Effector memory CD8-positive, alpha-beta T cell (primary cell): Measurements from ENCODE around the gene SUPV3L1.
"Not testable (repeated sequence)": the region's sequence is repeated elsewhere in the genome, so short reads cannot be mapped to it uniquely, and the experiment has no call there.

ENCODE experiments used
- ATAC-seq: fragments of 150-1000 bp; cut with Tn5 transposase; replicated peaks from 2 replicates; pipeline ENCODE4 v1.10.0; 2021; ENCODE audit warnings: mild to moderate bottlenecking, moderate library complexity
- DNase-seq, 3 experiments: peaks; one replicate each; pipeline ENCODE4 v3.0.0; 2021
- H3K27ac Mint-ChIP-seq, 2 donors: one replicate each; pipeline ENCODE4 v1.8.0; 2022; ENCODE audit warnings: mild to moderate bottlenecking in 2 of 2, mixed read lengths in 2 of 2, moderate library complexity in 2 of 2
- H3K27me3 Mint-ChIP-seq, 2 donors: one replicate each; pipeline ENCODE4 v1.8.0; 2022; ENCODE audit warnings: mixed read lengths in 2 of 2
- H3K36me3 Mint-ChIP-seq: one replicate; pipeline ENCODE4 v1.8.0; 2022; ENCODE audit warnings: mild to moderate bottlenecking, moderate library complexity, mixed read lengths; ENCODE audit not compliant: insufficient read depth
- H3K4me1 Mint-ChIP-seq, 2 donors: one replicate each; pipeline ENCODE4 v1.8.0; 2022; ENCODE audit warnings: low read depth in 2 of 2, mixed read lengths in 2 of 2
- H3K4me3 Mint-ChIP-seq, 2 donors: one replicate each; pipeline ENCODE4 v1.8.0; 2022; ENCODE audit warnings: mild to moderate bottlenecking in 2 of 2, mixed read lengths in 2 of 2, moderate library complexity in 2 of 2
- H3K9me3 Mint-ChIP-seq, 2 donors: one replicate each; pipeline ENCODE4 v1.8.0; 2022; ENCODE audit warnings: mixed read lengths in 2 of 2

The SUPV3L1 gene

DNA sequence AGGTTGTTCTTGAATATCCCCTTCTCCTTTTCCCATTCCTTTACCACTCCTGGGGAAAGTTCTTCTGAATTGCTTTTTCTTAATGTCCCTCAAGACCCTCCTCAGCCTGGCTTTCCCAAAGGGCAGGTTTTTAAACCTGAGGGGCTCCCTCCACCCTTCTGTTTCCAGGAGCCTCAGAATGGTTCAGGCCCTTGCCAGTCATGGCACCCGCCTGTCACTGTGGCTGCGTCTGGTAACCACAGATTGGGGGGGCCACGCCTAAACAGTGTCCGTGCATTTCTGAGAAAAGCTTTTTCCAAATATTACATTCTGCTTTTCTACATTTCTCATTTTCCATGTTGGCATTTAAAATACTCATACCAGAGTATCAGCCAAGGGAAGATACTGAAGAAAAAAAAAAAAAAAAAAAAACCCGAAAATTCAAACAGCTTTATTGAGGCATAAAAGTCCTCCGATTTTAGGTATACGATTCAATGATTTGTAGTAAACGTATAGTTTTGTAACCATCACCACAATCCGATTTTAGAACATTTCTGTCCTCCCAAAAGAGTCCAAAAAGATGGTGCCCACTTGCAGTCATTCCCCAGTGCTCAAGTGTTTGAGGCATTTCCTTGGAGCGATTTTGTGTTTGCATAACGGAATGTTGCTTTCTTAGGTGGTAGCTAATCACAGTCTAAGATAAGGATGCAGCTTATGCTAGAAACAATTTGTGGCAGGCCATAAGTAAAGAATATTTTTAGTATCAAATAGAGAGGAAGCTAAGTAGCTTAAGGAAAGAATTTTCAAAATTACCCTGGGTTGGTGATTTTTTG, 62.2 kb downstream of the SUPV3L1 start:
- Mint-ChIP-seq H3K9me3 (no peaks in the 10 kb centered on the region), H3K27ac (no peak overlapping the region), H3K4me3 (no peak overlapping the region), H3K27me3 (no peaks in the 10 kb centered on the region), H3K36me3 (no peaks in the 10 kb centered on the region), H3K4me1 (peaks cover 0 to 5% of the 10 kb centered on the region in 2 donors)
- DNase-seq = no peak
- ATAC-seq = no peak

DNA sequence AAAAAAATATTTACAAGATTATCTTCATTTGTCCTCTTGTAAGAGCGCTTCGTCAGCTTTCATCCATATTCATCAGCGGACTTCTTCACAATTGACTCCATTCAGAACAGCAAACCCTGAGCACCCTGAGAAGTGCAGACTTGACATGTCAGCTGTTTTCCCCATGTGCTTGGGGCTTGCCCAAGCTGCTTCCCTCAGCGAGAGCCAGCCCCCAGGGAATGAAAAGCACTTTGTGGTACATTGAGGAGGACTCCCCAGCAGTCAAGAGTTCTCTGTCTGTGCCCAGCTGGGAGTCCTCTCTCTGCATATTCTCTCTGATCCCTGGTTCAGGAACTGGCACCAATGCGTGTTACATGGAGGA, 62.8 kb downstream of the SUPV3L1 start:
- H3K36me3 Mint-ChIP-seq = no peaks in the 10 kb centered on the region
- H3K27ac Mint-ChIP-seq = no peak overlapping the region
- H3K9me3 Mint-ChIP-seq = no peaks in the 10 kb centered on the region
- H3K27me3 Mint-ChIP-seq = no peaks in the 10 kb centered on the region
- no peak overlapping the region for H3K4me3 Mint-ChIP-seq
- DNase-seq (no peak), ATAC-seq (no peak)
- H3K4me1 Mint-ChIP-seq = peaks cover 0 to 2% of the 10 kb centered on the region in 2 donors

DNA sequence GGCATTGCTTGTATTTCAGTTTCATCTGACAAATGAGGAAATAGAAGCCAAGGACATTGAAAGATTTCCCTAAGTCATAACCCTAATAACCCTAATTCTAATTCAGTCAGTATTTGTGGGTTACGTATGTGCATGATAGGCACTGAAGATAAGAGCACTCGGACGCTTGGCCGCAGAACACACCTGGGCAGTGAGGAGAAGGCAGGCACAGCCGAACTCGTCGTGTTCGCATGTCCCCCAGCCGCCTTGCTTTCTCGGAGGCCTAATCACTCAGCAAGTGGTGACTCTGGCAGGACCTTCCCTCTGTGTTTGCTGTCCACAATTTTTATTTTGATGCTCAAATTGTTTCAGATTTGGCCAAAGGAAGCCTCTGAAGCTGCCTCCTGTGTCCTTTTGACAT, 63.8 kb downstream of the SUPV3L1 start:
- Mint-ChIP-seq H3K27ac (no peak overlapping the region), H3K4me3 (no peak overlapping the region), H3K4me1 (peaks cover 0 to 2% of the 10 kb centered on the region in 2 donors), H3K27me3 (no peaks in the 10 kb centered on the region), H3K9me3 (no peaks in the 10 kb centered on the region), H3K36me3 (no peaks in the 10 kb centered on the region)
- DNase-seq (no peak), ATAC-seq (no peak)

DNA sequence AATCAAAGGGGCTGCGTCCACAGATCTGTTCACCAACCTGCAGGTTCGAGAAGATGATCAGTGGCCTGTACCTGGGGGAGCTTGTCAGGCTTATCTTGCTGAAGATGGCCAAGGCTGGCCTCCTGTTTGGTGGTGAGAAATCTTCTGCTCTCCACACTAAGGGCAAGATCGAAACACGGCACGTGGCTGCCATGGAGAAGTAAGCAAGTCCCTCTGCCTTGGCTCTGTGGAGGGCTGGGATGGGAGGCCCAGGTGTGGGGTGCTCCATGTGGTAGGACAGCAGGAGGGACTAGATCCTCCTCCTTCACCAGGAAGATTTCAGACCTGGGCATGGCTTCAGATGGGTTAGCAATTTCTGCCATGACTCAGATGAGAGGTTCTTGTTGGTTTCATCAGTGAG, 66.0 kb downstream of the SUPV3L1 start:
- Mint-ChIP-seq H3K4me3 (no peak overlapping the region), H3K36me3 (no peaks in the 10 kb centered on the region), H3K27me3 (no peaks in the 10 kb centered on the region), H3K4me1 (peaks cover 0 to 2% of the 10 kb centered on the region in 2 donors), H3K27ac (no peak overlapping the region), H3K9me3 (no peaks in the 10 kb centered on the region)
- DNase-seq (no peak), ATAC-seq (no peak)

DNA sequence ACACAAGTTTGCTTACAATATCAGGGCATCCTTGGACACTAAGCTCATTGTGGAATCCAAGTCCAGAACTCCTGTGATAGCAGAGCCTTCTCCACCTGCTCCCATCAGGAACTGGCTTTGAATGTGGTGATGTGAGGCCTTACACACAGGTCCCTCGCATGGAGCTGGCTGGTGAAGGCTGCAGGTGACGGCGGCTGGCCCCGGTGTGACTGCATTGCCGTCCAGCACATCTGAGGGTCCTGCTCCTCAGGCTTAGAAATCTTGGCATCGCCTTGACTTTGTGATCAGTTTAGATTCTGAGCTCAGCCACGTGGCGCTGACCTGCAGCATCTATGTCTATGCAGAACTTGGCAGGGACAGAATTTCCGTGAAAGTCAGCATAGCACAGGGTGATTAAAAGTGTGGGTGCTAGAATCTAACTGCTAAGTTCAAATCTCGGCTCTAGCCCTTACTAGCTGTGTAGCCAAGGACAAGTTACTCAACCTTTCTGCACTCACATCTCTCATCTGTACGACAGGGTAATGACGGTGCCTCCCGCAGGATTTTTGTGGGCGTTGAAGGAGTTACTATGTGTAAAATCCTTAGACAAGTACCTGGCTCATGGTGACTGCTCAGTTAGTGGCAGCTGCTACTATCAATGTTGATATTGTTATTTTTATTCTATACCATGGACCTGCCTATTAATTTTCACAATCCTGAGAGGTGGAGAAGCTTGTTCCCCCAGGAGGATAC, 66.7 kb downstream of the SUPV3L1 start:
- H3K4me1 Mint-ChIP-seq = peaks cover 0 to 2% of the 10 kb centered on the region in 2 donors
- H3K27me3 Mint-ChIP-seq = no peaks in the 10 kb centered on the region
- ATAC-seq (no peak), DNase-seq (no peak)
- H3K4me3 Mint-ChIP-seq = no peak overlapping the region
- H3K36me3 Mint-ChIP-seq = peaks cover 3% of the 10 kb centered on the region
- no peaks in the 10 kb centered on the region for H3K9me3 Mint-ChIP-seq
- no peak overlapping the region for H3K27ac Mint-ChIP-seq

DNA sequence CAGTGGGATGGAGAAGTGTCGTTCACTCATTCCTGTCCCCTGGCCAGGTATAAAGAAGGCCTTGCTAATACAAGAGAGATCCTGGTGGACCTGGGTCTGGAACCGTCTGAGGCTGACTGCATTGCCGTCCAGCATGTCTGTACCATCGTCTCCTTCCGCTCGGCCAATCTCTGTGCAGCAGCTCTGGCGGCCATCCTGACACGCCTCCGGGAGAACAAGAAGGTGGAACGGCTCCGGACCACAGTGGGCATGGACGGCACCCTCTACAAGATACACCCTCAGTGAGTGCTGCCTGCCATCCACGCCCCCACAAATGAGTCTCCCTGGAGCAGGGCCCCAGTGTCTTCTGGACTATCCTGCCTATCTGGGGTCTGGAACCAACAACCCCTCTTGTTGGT, 67.3 kb downstream of the SUPV3L1 start:
- ATAC-seq (no peak), DNase-seq (no peak)
- Mint-ChIP-seq H3K4me1 (no peaks in the 10 kb centered on the region), H3K27ac (no peak overlapping the region), H3K27me3 (no peaks in the 10 kb centered on the region), H3K4me3 (no peak overlapping the region), H3K9me3 (no peaks in the 10 kb centered on the region), H3K36me3 (peaks cover 3% of the 10 kb centered on the region)

DNA sequence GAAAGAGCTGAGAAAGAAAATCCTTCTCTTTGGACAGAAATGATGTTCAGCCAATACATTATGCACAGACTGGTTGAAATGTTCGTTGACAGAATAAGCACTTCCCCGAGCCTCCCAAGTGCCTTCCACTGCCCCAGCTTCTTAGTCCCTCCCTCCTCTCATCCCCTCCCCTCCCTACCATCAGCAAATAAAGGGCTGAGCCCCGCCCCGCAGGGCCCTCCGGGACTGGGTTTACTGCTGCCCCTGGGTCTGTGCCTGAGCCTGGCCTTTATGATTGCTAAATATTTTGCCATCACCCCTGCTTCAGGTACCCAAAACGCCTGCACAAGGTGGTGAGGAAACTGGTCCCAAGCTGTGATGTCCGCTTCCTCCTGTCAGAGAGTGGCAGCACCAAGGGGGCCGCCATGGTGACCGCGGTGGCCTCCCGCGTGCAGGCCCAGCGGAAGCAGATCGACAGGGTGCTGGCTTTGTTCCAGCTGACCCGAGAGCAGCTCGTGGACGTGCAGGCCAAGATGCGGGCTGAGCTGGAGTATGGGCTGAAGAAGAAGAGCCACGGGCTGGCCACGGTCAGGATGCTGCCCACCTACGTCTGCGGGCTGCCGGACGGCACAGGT, 68.2 kb downstream of the SUPV3L1 start:
- H3K4me1 Mint-ChIP-seq = no peaks in the 10 kb centered on the region
- H3K4me3 Mint-ChIP-seq = no peak overlapping the region
- no peak for ATAC-seq

DNA sequence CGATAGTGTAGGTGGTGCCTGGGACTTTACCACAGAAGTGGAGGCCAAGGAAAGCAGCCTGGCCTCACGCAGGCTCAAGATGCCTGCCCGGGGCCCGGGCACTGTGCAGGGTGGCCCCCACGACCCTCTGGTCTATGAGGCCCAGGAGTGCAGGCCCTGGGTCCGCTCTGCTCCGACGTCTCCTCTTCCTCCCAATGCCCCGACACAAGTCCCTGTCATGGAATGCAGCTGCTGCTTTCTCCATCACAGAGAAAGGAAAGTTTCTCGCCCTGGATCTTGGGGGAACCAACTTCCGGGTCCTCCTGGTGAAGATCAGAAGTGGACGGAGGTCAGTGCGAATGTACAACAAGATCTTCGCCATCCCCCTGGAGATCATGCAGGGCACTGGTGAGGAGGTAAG, 70.0 kb downstream of the SUPV3L1 start:
- H3K4me3 Mint-ChIP-seq = no peak overlapping the region
- DNase-seq = no peak
- H3K27me3 Mint-ChIP-seq = no peaks in the 10 kb centered on the region
- H3K27ac Mint-ChIP-seq = no peak overlapping the region
- peaks cover 3% of the 10 kb centered on the region for H3K36me3 Mint-ChIP-seq
- ATAC-seq = no peak
- no peaks in the 10 kb centered on the region for H3K9me3 Mint-ChIP-seq
- H3K4me1 Mint-ChIP-seq = no peaks in the 10 kb centered on the region

More for the DNA sequence above, 68.2 kb downstream of the SUPV3L1 start:
- no peak for DNase-seq
- no peaks in the 10 kb centered on the region for H3K9me3 Mint-ChIP-seq
- peaks cover 3% of the 10 kb centered on the region for H3K36me3 Mint-ChIP-seq
- no peak overlapping the region for H3K27ac Mint-ChIP-seq
- no peaks in the 10 kb centered on the region for H3K27me3 Mint-ChIP-seq

DNA sequence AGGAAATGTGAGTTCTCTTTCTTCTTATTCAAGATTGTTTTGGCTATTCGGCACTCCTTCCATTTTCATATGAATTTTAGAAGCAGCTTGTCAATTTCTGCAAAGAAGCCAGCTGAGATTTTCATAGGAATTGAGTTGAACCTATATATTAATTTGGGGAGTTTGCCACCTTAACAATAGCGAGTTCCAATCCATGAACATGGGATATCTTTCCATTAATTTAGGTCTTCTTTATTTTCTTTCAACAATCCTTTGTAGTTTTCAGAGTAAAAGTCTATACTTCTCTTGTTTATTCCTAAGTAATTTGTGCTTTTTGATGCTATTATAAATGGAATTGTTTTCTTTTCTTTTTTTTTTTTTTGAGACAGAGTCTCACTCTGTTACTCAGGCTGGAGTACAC, 71.4 kb downstream of the SUPV3L1 start:
- not testable (repeated sequence) for H3K4me1 Mint-ChIP-seq, ATAC-seq, H3K36me3 Mint-ChIP-seq, H3K27ac Mint-ChIP-seq, DNase-seq, H3K9me3 Mint-ChIP-seq, H3K27me3 Mint-ChIP-seq, H3K4me3 Mint-ChIP-seq

DNA sequence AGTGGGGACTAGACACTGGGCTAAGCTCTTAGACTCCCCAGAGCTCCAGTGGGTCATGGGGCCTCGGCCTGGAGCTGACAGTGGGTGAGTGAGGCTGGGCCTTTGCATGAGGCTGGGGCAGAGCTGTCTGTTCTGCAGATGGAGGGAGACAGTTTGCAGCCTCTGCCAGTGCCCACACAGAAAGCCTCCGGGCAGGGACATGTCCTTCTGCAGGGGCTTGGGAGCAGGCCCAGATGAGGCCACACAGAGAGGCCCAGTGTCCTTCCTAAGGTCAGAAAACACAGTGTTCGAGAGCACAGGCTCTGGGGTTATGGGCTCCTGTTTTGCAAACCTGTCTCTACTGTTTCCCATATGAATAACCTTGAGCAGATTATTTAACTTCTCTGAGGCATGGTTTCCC, 73.1 kb downstream of the SUPV3L1 start:
- ATAC-seq (no peak), DNase-seq (no peak)
- peaks cover 5% of the 10 kb centered on the region for H3K36me3 Mint-ChIP-seq
- no peaks in the 10 kb centered on the region for H3K9me3 Mint-ChIP-seq
- H3K4me3 Mint-ChIP-seq = no peak overlapping the region
- no peak overlapping the region for H3K27ac Mint-ChIP-seq
- no peaks in the 10 kb centered on the region for H3K27me3 Mint-ChIP-seq
- no peaks in the 10 kb centered on the region for H3K4me1 Mint-ChIP-seq

DNA sequence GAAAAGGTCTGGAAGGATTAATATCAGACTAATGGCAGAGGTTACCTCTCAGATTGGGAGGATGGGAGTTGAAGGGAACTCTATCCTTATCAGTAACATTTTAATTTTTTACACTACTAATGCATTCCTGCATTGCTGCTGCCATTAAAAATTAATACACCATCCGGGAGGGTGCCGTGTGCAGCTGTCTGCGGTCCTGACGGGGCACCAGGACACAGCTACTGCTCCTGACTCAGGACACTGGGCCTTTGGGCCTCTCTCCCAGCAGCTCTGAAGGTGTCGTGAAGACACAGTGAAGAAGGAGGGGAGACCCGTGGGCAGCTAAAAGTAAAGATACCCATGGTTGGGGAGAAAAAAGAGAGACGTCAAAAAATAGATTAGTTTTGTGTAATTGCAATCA, 74.8 kb downstream of the SUPV3L1 start:
- no peaks in the 10 kb centered on the region for H3K27me3 Mint-ChIP-seq
- H3K27ac Mint-ChIP-seq = no peak overlapping the region
- no peak overlapping the region for H3K4me3 Mint-ChIP-seq

More for the DNA sequence above, 74.8 kb downstream of the SUPV3L1 start:
- H3K9me3 Mint-ChIP-seq = no peaks in the 10 kb centered on the region
- no peak for DNase-seq
- no peaks in the 10 kb centered on the region for H3K4me1 Mint-ChIP-seq
- ATAC-seq = no peak
- peaks cover 8% of the 10 kb centered on the region for H3K36me3 Mint-ChIP-seq
